Measurements from ENCODE around the gene PIP4K2B. TPM values are rescaled to one million over a fixed set of nuclear protein-coding genes. Genes with fewer than 3 reads are reported as not detected.

Gene PIP4K2B
- 43.4 TPM for polyA plus RNA-seq (2013, experiment 1 of 2)
- 45.5 TPM for polyA plus RNA-seq (2013, experiment 2 of 2)

- peak within 1 kb of the TSS; percentile 100 for H3K18ac ChIP-seq (ENCODE audit: low read length)
- H2AFZ ChIP-seq (ENCODE audit: low read length): peak within 1 kb of the TSS; percentile 93
- H3K27ac ChIP-seq (replicated peaks; ENCODE audit: low read length): peak within 1 kb of the TSS; percentile 97
- peak within 1 kb of the TSS; percentile 99 for H3K9ac ChIP-seq (ENCODE audit: low read depth, low read length, poor library complexity)
- peak within 1 kb of the TSS; percentile 78 for H2BK15ac ChIP-seq (ENCODE audit: low read length)
- H2BK12ac ChIP-seq (ENCODE audit: low read length): no peak within 1 kb of the TSS
- H3K79me1 ChIP-seq (ENCODE audit: low read depth, low read length): peaks cover 7% of the 10 kb centered on the region
- peaks cover 10 to 67% of the 10 kb centered on the region in 2 donors for H3K36me3 ChIP-seq (replicated peaks in 1 of 2; ENCODE audit: control insufficient read depth in 2 of 2, insufficient read depth in 2 of 2, low read length in 2 of 2)
- no CpG with 5 or more reads among the region's 76 CpGs for WGBS, 2 donors (ENCODE audit: extremely low coverage in 2 of 2, insufficient read length in 2 of 2, insufficient replicate concordance in 1 of 2)
- H2BK5ac ChIP-seq (ENCODE audit: low read length): peak within 1 kb of the TSS; percentile 93
- peak; percentile 98 for DNase-seq (ENCODE audit: low spot score)
- no peaks in the 10 kb centered on the region for H3K27me3 ChIP-seq (ENCODE audit: control insufficient read depth in 3 of 3, insufficient read depth in 3 of 3, low read depth in 1 of 3, low read length in 3 of 3)
- peak within 1 kb of the TSS; percentile 88 for H2BK120ac ChIP-seq (ENCODE audit: low read depth, low read length)
- H3K4me2 ChIP-seq (ENCODE audit: insufficient read depth, low read length, poor library complexity, severe bottlenecking): peak within 1 kb of the TSS; percentile 69
- peak within 1 kb of the TSS; percentile 94 for H3K14ac ChIP-seq (ENCODE audit: low read length)
- peak within 1 kb of the TSS; percentile 95 for H3K23ac ChIP-seq (ENCODE audit: low read depth, low read length, poor library complexity)
- peak within 1 kb of the TSS; percentile 60 for H3K4ac ChIP-seq (ENCODE audit: low read length)
- peak within 1 kb of the TSS; percentile 96 for H2AK5ac ChIP-seq (ENCODE audit: low read depth, low read length)
- peak within 1 kb of the TSS; percentile 93 for H4K91ac ChIP-seq (ENCODE audit: low read depth, low read length, poor library complexity)
- peaks cover 10 to 14% of the 10 kb centered on the region in 2 donors for H3K4me1 ChIP-seq (ENCODE audit: control insufficient read depth in 2 of 2, insufficient read depth in 1 of 2, low read depth in 1 of 2, low read length in 2 of 2)
- H3K9me3 ChIP-seq (replicated peaks in 1 of 2; ENCODE audit: control insufficient read depth in 2 of 2, insufficient read depth in 1 of 2, low read depth in 1 of 2, low read length in 2 of 2): no peaks in the 10 kb centered on the region
- no peak within 1 kb of the TSS for H4K8ac ChIP-seq (ENCODE audit: low read depth, low read length)
- H3K4me3 ChIP-seq (ENCODE audit: low read length in 2 of 2): peak within 1 kb of the TSS; percentile 95 to 98
Observed at GRCh38 chr17:38799501-38800236, at the start of gene PIP4K2B. PIP4K2B (minus strand) TSS chr17:38799556; CDS start chr17:38799424, 132 bp downstream.

- Histone ChIP-seq H2BK12ac (ENCODE audit: low read length) (no peak overlapping the region), H4K8ac (ENCODE audit: low read depth, low read length) (no peak overlapping the region), H3K4me2 (ENCODE audit: insufficient read depth, low read length, poor library complexity, severe bottlenecking) (no peak overlapping the region), H3K36me3 (replicated peaks in 1 of 2; ENCODE audit: control insufficient read depth in 2 of 2, insufficient read depth in 2 of 2, low read length in 2 of 2) (peaks cover 42 to 65% of the 10 kb centered on the region in 2 donors), H4K91ac (ENCODE audit: low read depth, low read length, poor library complexity) (no peak overlapping the region), H3K4ac (ENCODE audit: low read length) (no peak overlapping the region), H3K4me3 (ENCODE audit: low read length in 2 of 2) (no peak overlapping the region), H3K18ac (ENCODE audit: low read length) (no peak overlapping the region), H2AFZ (ENCODE audit: low read length) (no peak overlapping the region), H3K23ac (ENCODE audit: low read depth, low read length, poor library complexity) (no peak overlapping the region), H3K27ac (replicated peaks; ENCODE audit: low read length) (no peak overlapping the region), H3K9ac (ENCODE audit: low read depth, low read length, poor library complexity) (no peak overlapping the region), H3K14ac (ENCODE audit: low read length) (no peak overlapping the region), H2BK5ac (ENCODE audit: low read length) (no peak overlapping the region), H2BK120ac (ENCODE audit: low read depth, low read length) (no peak overlapping the region), H3K27me3 (ENCODE audit: control insufficient read depth in 3 of 3, insufficient read depth in 3 of 3, low read depth in 1 of 3, low read length in 3 of 3) (no peaks in the 10 kb centered on the region), H3K4me1 (ENCODE audit: control insufficient read depth in 2 of 2, insufficient read depth in 1 of 2, low read depth in 1 of 2, low read length in 2 of 2) (peaks cover 7 to 18% of the 10 kb centered on the region in 2 donors), H2BK15ac (ENCODE audit: low read length) (no peak overlapping the region), H2AK5ac (ENCODE audit: low read depth, low read length) (no peak overlapping the region), H3K9me3 (replicated peaks in 1 of 2; ENCODE audit: control insufficient read depth in 2 of 2, insufficient read depth in 1 of 2, low read depth in 1 of 2, low read length in 2 of 2) (no peaks in the 10 kb centered on the region), H3K79me1 (ENCODE audit: low read depth, low read length) (no peaks in the 10 kb centered on the region)
- DNase-seq (ENCODE audit: low spot score): no peak
- no CpG with 5 or more reads among the region's 1 CpG for WGBS, 2 donors (ENCODE audit: extremely low coverage in 2 of 2, insufficient read length in 2 of 2, insufficient replicate concordance in 1 of 2)
Observed at GRCh38 chr17:38848557-38848891, 49.2 kb upstream of the PIP4K2B start.

- peaks cover 18 to 28% of the 10 kb centered on the region in 2 donors for H3K36me3 ChIP-seq (replicated peaks in 1 of 2; ENCODE audit: control insufficient read depth in 2 of 2, insufficient read depth in 2 of 2, low read length in 2 of 2)
- H4K8ac ChIP-seq (ENCODE audit: low read depth, low read length): no peak overlapping the region
- H3K4me3 ChIP-seq (ENCODE audit: low read length in 2 of 2): no peak overlapping the region
- no peaks in the 10 kb centered on the region for H3K4me1 ChIP-seq (ENCODE audit: control insufficient read depth in 2 of 2, insufficient read depth in 1 of 2, low read depth in 1 of 2, low read length in 2 of 2)
- H3K14ac ChIP-seq (ENCODE audit: low read length): no peak overlapping the region
- H3K9ac ChIP-seq (ENCODE audit: low read depth, low read length, poor library complexity): no peak overlapping the region
- no peaks in the 10 kb centered on the region for H3K79me1 ChIP-seq (ENCODE audit: low read depth, low read length)
- no peak overlapping the region for H2BK120ac ChIP-seq (ENCODE audit: low read depth, low read length)
- H3K23ac ChIP-seq (ENCODE audit: low read depth, low read length, poor library complexity): no peak overlapping the region
- H2AK5ac ChIP-seq (ENCODE audit: low read depth, low read length): no peak overlapping the region
- H2BK15ac ChIP-seq (ENCODE audit: low read length): no peak overlapping the region
- no peak overlapping the region for H3K4me2 ChIP-seq (ENCODE audit: insufficient read depth, low read length, poor library complexity, severe bottlenecking)
- no peaks in the 10 kb centered on the region for H3K9me3 ChIP-seq (replicated peaks in 1 of 2; ENCODE audit: control insufficient read depth in 2 of 2, insufficient read depth in 1 of 2, low read depth in 1 of 2, low read length in 2 of 2)
- no peak overlapping the region for H2BK5ac ChIP-seq (ENCODE audit: low read length)
- no peak overlapping the region for H3K4ac ChIP-seq (ENCODE audit: low read length)
- DNase-seq (ENCODE audit: low spot score): no peak
- H3K27me3 ChIP-seq (ENCODE audit: control insufficient read depth in 3 of 3, insufficient read depth in 3 of 3, low read depth in 1 of 3, low read length in 3 of 3): no peaks in the 10 kb centered on the region
- no peak overlapping the region for H3K27ac ChIP-seq (replicated peaks; ENCODE audit: low read length)
- H3K18ac ChIP-seq (ENCODE audit: low read length): no peak overlapping the region
- no peak overlapping the region for H2BK12ac ChIP-seq (ENCODE audit: low read length)
- H4K91ac ChIP-seq (ENCODE audit: low read depth, low read length, poor library complexity): no peak overlapping the region
- WGBS, 2 donors (ENCODE audit: extremely low coverage in 2 of 2, insufficient read length in 2 of 2, insufficient replicate concordance in 1 of 2): no CpG with 5 or more reads among the region's 13 CpGs
- no peak overlapping the region for H2AFZ ChIP-seq (ENCODE audit: low read length)
Observed at GRCh38 chr17:38844261-38844757, 45.0 kb upstream of the PIP4K2B start.

GRCh38 chr17:38825762-38826247 is 26.4 kb upstream of the PIP4K2B start:
- WGBS, 2 donors (ENCODE audit: extremely low coverage in 2 of 2, insufficient read length in 2 of 2, insufficient replicate concordance in 1 of 2): no CpG with 5 or more reads among the region's 17 CpGs
- Histone ChIP-seq H3K79me1 (ENCODE audit: low read depth, low read length) (peaks cover 12% of the 10 kb centered on the region), H2BK12ac (ENCODE audit: low read length) (no peak overlapping the region)

More at GRCh38 chr17:38825762-38826247, 26.4 kb upstream of the PIP4K2B start:
- Histone ChIP-seq H3K4me1 (ENCODE audit: control insufficient read depth in 2 of 2, insufficient read depth in 1 of 2, low read depth in 1 of 2, low read length in 2 of 2) (peaks cover 2 to 10% of the 10 kb centered on the region in 2 donors), H2BK5ac (ENCODE audit: low read length) (peak overlapping the region; percentile 31), H3K9me3 (replicated peaks in 1 of 2; ENCODE audit: control insufficient read depth in 2 of 2, insufficient read depth in 1 of 2, low read depth in 1 of 2, low read length in 2 of 2) (no peaks in the 10 kb centered on the region), H3K4me3 (ENCODE audit: low read length in 2 of 2) (peak overlapping the region; percentile 90 to 100), H2AFZ (ENCODE audit: low read length) (peak overlapping the region; percentile 94), H2AK5ac (ENCODE audit: low read depth, low read length) (no peak overlapping the region), H2BK15ac (ENCODE audit: low read length) (no peak overlapping the region), H4K8ac (ENCODE audit: low read depth, low read length) (no peak overlapping the region), H3K9ac (ENCODE audit: low read depth, low read length, poor library complexity) (no peak overlapping the region), H3K14ac (ENCODE audit: low read length) (no peak overlapping the region), H3K4me2 (ENCODE audit: insufficient read depth, low read length, poor library complexity, severe bottlenecking) (peak overlapping the region; percentile 94), H3K36me3 (replicated peaks in 1 of 2; ENCODE audit: control insufficient read depth in 2 of 2, insufficient read depth in 2 of 2, low read length in 2 of 2) (peaks cover 3 to 11% of the 10 kb centered on the region in 2 donors), H2BK120ac (ENCODE audit: low read depth, low read length) (no peak overlapping the region), H3K4ac (ENCODE audit: low read length) (no peak overlapping the region), H3K27me3 (ENCODE audit: control insufficient read depth in 3 of 3, insufficient read depth in 3 of 3, low read depth in 1 of 3, low read length in 3 of 3) (no peaks in the 10 kb centered on the region), H3K23ac (ENCODE audit: low read depth, low read length, poor library complexity) (no peak overlapping the region), H3K18ac (ENCODE audit: low read length) (no peak overlapping the region), H4K91ac (ENCODE audit: low read depth, low read length, poor library complexity) (peak overlapping the region; percentile 79), H3K27ac (replicated peaks; ENCODE audit: low read length) (peak overlapping the region; percentile 90)
- DNase-seq (ENCODE audit: low spot score): no peak
